Activated CD4-positive, CD25-positive, alpha-beta regulatory T cell treated with anti-CD3 and anti-CD28 coated beads, Interleukin-2, amount 50 U/mL, for 72 hours (primary cell): ENCODE measurements around the gene NBEA.

Experiments used
- DNase-seq: peaks from one replicate; pipeline ENCODE4 v3.0.0; 2021

NBEA gene

GRCh38 chr13:35411059-35411744 is 469.1 kb downstream of the NBEA start:
- no peak for DNase-seq

- no peak for DNase-seq
These were observed 506.4 kb downstream of the NBEA start for GRCh38 chr13:35448465-35448864.

DNA sequence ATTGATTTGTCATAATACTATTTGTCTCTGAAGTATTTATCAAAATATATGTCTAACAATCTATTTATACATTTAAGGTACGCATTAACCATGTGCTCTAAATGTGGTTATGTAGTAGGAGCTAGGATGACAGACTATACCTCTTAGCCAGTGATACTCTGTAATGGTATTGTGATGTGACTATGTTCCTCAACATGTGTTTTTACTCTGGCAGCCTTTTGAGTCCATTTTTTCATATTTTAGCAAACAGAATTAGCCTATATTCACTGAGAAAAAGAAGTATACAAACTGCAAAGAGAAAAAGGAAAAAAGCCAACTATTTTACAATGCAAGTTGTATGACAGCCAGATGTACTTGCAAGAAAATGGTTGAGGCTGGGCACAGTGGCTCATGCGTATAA is 507.8 kb downstream of the NBEA start:
- DNase-seq = no peak

- DNase-seq = no peak
These were observed 513.0 kb downstream of the NBEA start for GRCh38 chr13:35455022-35455421.

DNA sequence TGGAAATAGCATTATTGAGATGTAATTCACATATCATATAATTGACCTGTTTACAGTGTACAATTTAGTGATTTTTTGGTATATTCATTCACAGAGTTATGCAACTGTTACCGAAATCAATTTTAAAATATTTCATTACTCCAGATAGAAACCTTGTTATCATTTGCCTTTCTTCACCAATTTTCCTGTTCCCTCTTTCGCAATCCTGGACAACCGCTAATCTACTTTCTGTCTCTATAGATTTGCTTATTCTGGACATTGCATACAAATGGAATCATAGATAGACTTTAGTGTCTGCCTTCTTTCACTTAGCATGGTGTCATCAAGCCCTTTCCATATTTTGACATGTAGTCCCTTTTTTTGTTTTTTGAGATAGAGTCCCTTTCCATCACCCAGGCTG is 515.2 kb downstream of the NBEA start:
- DNase-seq = no peak

GRCh38 chr13:35460061-35460460 is 518.0 kb downstream of the NBEA start:
- no peak for DNase-seq

- no peak for DNase-seq
These were observed 523.3 kb downstream of the NBEA start for GRCh38 chr13:35465371-35465770.

- no peak for DNase-seq
These were observed 526.1 kb downstream of the NBEA start for GRCh38 chr13:35468195-35468594.

DNA sequence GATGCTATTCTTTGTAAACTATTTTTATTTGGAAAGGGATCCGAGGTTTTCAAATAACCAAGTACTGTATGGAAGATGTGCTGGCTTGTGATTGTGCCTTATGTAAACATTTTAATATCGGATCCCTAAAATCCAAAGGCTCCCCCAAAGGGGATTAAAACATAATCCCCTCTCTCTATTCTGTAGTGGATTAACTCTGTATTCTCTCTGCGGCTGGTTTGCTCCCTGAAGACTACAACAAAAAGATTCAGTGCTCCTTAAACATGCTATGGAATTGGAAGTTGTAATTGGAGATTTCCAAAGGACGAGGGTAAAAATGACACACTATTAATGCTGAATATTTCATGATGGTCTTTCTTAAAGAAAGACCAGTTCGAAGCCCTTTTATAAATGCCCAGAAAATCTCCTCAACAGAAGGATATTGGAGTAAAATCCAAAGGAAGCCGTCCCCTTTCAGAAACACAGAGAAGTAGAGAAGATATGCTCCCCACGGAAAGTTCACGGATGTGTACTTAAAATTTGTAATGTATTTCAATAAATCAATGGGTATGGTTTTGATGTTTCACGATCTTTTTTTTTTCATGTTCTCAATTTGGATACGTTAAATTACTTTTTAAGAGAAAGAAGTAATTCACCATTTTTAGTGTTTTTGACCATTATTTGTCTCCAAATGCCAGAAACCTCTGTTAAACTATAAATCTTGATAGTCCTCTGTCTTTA is 527.9 kb downstream of the NBEA start:
- no peak for DNase-seq

DNA sequence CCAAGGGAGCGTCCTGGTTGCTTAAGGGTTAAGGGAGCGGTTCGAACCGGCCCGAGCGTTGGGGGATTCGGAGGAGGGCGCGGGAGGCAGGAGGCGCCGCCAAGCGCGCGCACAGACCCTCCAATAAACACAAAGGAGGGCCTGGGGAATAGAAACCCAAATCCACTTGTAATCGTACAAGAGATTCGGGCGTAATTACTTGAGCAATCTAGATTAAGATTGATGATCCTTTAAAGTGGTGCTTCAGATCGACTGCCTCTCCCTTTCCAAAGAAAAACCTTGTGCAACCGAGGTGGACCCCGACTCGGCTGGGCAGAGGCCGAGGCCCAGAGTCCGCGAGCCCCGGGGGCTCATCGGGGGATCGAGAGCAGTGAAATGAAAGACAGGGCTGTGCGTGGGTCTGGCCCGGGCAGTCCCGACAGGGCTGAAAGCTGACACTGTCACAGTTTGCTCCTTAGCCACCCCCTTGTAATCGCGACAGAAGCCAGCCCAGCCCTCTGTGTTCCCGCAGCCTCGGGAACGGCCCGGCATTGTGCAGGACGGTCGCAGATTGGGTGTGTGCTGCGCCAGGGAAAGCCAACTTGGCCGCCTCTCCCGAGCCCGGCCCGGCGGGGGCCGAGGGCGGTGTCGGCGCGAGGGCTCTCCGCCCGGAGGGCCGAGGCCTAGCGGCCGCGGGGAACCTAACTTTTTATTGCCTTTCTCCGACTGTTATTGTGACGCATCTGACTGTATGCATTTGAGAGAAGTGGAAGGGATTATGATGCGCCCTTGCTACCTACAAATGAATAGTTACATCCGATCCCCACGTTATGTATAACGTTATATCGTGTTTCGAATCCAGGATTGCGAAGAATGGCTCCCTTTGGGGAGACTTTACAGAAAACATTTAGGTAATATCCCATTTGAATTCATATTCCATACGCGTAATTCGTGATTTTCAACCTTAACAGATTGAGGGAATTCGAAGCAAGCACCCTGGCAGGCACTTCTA is 528.9 kb downstream of the NBEA start:
- DNase-seq = no peak

DNA sequence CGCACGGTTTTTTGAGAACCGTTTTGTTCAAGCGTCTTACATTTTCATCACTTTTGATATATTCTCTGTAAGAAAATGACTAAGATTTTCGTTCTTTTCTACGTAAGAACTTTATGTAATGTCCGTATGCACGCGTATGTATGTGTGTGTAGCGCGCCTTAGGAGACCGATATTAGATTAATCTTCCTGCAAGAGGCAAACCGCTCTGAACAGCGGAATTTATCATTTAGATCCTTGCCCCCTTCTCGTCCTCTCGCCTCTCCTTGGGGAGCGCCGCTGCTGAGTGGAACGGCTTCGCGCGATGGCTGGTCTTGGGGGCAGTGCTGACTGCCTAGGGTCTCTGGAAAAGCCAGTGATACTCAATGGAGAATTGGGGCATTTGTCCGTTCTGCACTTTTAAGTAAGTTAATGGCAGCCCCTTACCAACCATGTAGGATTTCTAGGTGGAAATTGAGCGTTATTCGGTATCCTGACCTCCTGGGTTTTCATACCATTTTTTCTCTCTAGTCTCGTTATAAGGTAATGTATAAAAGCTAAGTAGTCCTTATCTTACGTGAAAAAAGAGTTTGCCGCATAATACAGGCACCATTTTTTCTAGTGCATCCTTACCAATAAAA is 529.7 kb downstream of the NBEA start:
- no peak for DNase-seq

DNA sequence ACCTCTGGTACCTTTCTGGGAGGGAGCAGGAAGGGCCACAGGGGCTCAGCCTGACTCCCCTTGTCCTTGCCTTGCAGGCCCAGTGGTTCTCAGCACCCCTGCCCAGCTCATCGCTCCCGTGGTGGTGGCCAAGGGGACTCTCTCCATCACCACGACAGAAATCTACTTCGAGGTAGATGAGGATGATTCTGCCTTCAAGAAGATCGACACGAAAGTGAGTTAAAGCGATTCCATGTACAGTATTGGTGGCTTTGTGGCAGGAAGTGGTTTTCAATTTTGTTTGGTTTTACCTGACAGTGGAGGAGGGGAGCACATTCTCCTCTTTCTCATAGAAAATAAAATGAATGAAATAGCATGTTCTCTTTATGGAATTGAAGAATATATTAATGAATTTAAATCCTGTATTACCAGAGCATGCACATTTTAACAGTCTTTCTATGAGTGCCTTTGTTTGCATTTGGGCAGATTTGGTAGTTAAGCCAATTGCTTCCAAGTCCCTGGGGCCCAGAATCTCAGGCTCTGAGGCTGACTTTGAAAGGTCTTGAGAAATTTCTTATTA is 530.3 kb downstream of the NBEA start:
- DNase-seq = no peak

GRCh38 chr13:35473206-35473775 is 531.2 kb downstream of the NBEA start:
- DNase-seq = no peak

- DNase-seq = no peak
These were observed 531.7 kb downstream of the NBEA start for GRCh38 chr13:35473802-35474201.

DNA sequence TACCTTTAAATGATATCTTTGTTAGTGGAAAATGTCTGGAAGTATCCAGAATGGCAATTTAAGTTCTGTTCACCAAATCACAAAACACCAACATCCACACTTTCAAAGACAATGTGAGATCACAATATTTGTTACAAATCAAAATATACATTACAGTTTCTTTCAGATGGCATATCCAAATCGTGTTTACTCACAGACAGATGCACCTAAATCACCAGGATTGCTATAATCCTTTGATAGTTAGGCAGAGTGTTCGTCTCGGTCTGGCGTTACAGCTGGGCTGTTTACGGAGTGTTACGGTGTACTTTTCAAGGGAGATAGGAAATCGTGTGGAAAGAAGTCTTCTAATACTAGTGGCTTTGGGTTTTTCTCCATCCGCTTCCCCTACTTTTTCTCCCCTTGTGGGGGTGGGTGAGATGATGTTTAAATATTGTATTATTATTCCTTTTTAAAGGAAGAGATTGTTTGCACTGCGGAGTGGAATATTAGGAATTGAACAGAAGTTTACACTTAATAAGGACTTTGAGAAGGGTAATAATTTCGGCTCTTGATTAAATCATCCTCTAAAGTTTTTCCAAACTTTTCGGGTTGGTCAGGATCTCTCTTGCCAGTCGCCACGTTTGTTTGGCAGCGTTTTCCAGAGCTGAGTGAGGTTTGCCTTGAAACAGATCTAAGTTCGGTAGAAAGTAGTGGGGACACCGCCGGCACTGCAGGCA is 532.6 kb downstream of the NBEA start:
- DNase-seq = no peak

DNA sequence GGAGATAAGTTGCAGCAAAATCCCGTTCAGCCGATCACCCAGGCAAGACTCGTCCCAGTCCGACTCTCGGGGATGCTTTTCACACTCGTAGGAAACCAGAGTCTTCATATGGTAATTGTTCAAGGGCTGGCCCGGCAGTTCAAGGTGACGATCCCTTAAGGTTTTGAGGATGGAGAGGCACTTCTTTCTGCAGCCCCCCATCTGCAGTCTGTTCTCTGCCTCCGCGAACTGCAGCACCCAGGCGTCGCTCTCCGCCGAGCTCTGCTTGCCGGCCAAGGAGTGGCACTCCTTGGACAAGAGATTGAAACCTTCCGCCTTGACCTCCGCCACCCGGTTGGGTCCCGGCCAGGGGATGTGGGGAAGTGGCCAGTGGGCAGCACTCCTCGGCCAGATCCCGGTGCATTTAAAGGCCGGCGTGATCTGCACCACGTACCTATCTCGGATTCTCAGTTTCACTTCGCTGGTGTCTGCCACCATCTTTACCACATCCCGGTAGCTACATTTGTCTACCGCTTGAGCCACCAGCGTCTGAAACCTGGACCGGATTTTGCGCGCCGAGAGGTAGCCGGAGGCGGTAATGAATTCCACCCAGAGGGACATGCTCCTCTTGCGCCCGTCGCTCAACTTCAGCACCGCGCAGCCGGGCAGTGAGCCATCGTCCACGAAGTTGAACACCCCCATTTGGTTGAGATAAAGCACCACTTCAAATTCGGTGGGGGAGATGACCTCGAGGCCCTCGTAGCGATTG is 533.3 kb downstream of the NBEA start:
- no peak for DNase-seq

- no peak for DNase-seq
These were observed 534.2 kb downstream of the NBEA start, which contains the start of gene MAB21L1 for GRCh38 chr13:35475960-35476943. Gene MAB21L1, minus strand, starts transcription at chr13:35476689. Its CDS starts 551 bp downstream, at chr13:35476138.

- DNase-seq = no peak
These were observed 535.4 kb downstream of the NBEA start for GRCh38 chr13:35477386-35477946.
